GM13976 (cell line): ENCODE data around the gene ITGA1.

Source experiments
- DNase-seq: peaks from one replicate; pipeline ENCODE4 v3.0.0; 2012; ENCODE audit warnings: low spot score
- CTCF ChIP-seq: IDR thresholded peaks from 2 replicates; pipeline ENCODE4 v1.5.1; 2012; ENCODE audit warnings: borderline replicate concordance, mild to moderate bottlenecking; ENCODE audit not compliant: insufficient read depth; ENCODE audit errors: extremely low read depth, missing control alignments, control extremely low read depth
- in situ Hi-C: fragments of 300-500 bp; cut with MboI; formaldehyde crosslinking; loops from one replicate; pipeline ENCODE4 v1.12.0; 2022; ENCODE audit warnings: low sequenced_read_pairs, mixed read lengths, inconsistent platforms; ENCODE audit not compliant: unreplicated experiment

Gene ITGA1

GRCh38 chr5:52897238-52897614, 109.5 kb downstream of the ITGA1 start:
- no peak for TF ChIP-seq CTCF
- no peak for DNase-seq
- in situ Hi-C loops: no loop called here

GRCh38 chr5:52898961-52899680, 111.4 kb downstream of the ITGA1 start:
- no peak for TF ChIP-seq CTCF
- DNase-seq: no peak
- in situ Hi-C loops: no loop called here

GRCh38 chr5:52903142-52903541, 115.4 kb downstream of the ITGA1 start:
- no peak for TF ChIP-seq CTCF
- in situ Hi-C loops: loop anchor here (25.0 kb wide), 1 partner anchor 216 kb away; no protein-coding TSS in a partner anchor
- DNase-seq: no peak

GRCh38 chr5:52906343-52906742, 118.6 kb downstream of the ITGA1 start:
- in situ Hi-C loops: loop anchor here (25.0 kb wide), 1 partner anchor 219 kb away; no protein-coding TSS in a partner anchor
- no peak for DNase-seq
- TF ChIP-seq CTCF: no peak

- TF ChIP-seq CTCF: no peak
- DNase-seq: no peak
- in situ Hi-C loops: loop anchor here (25.0 kb wide), 1 partner anchor 220 kb away; no protein-coding TSS in a partner anchor
Observed at GRCh38 chr5:52906845-52907244, 119.1 kb downstream of the ITGA1 start.

- TF ChIP-seq CTCF: no peak
- in situ Hi-C loops: loop anchor here (25.0 kb wide), 1 partner anchor 222 kb away; no protein-coding TSS in a partner anchor
- DNase-seq: no peak
Observed at GRCh38 chr5:52909192-52909591, 121.5 kb downstream of the ITGA1 start.

- no peak for TF ChIP-seq CTCF
- in situ Hi-C loops: loop anchor here (25.0 kb wide), 1 partner anchor 223 kb away; no protein-coding TSS in a partner anchor
Observed at GRCh38 chr5:52910071-52910470, 122.4 kb downstream of the ITGA1 start.

More at GRCh38 chr5:52910071-52910470, 122.4 kb downstream of the ITGA1 start:
- DNase-seq: no peak
